Thoracic aorta (tissue), 2 donors: ENCODE measurements around the gene RBBP5. TPM values are rescaled to one million over a fixed set of nuclear protein-coding genes. Genes with fewer than 3 reads are reported as not detected.

Source experiments
- ATAC-seq: fragments of 150-250 bp; one replicate; pipeline ENCODE4 v1.8.0; 2017; ENCODE audit warnings: low read depth; ENCODE audit not compliant: insufficient number of reproducible peaks, low FRiP score
- DNase-seq: peaks from one replicate; pipeline ENCODE4 v3.0.0-alpha.2; 2020; ENCODE audit warnings: low spot score
- H3K27ac ChIP-seq, 2 donors: fragments of 200-600 bp; sonication (generic); 1 replicate in 1 of 2; 2 replicates in 1 of 2; pipeline ENCODE4 v1.5.1; 2016; ENCODE audit warnings: mild to moderate bottlenecking in 2 of 2, moderate library complexity in 2 of 2
- H3K27me3 ChIP-seq: fragments of 200-600 bp; sonication (generic); replicated peaks from 2 replicates; pipeline ENCODE4 v1.6.0; 2016; ENCODE audit warnings: mild to moderate bottlenecking; ENCODE audit not compliant: insufficient read depth
- H3K36me3 ChIP-seq: fragments of 200-600 bp; sonication (generic); one replicate; pipeline ENCODE4 v1.5.1; 2016
- H3K4me1 ChIP-seq, 2 donors: fragments of 200-600 bp; sonication (generic); 1 replicate in 1 of 2; 2 replicates in 1 of 2; pipeline versions ENCODE4 v1.5.1 to v1.6.0; 2016; ENCODE audit warnings: low read depth in 2 of 2, mild to moderate bottlenecking in 1 of 2; ENCODE audit not compliant: control insufficient read depth in 1 of 2
- H3K4me3 ChIP-seq: fragments of 200-600 bp; sonication (generic); 2 replicates; pipeline ENCODE4 v1.5.1; 2016; ENCODE audit warnings: mild to moderate bottlenecking
- H3K9me3 ChIP-seq: fragments of 200-600 bp; sonication (generic); 2 replicates; pipeline ENCODE4 v1.5.1; 2016
- CTCF ChIP-seq: fragments of 200-600 bp; sonication (generic); IDR thresholded peaks from one replicate; pipeline ENCODE4 v1.5.1; 2019; ENCODE audit warnings: antibody characterized with exemption
- total RNA-seq, 2 donors: library from RNA; depleted of rRNA; stranded (reverse); fragments of >200 nt; gene quantifications; one replicate each; pipeline versions ENCODE4 v1.1.0 to v1.2.3, GENCODE V29; 2016

The RBBP5 gene
- total RNA-seq, 2 donors from 2014 or later: 9.2 to 13.5 TPM

GRCh38 chr1:205088341-205088740 lies 33.4 kb downstream of the RBBP5 start:
- H3K27me3 ChIP-seq: no peaks in the 10 kb centered on the region
- no peaks in the 10 kb centered on the region for H3K4me1 ChIP-seq
- H3K36me3 ChIP-seq: peaks cover 58% of the 10 kb centered on the region
- no peak for TF ChIP-seq CTCF
- no peaks in the 10 kb centered on the region for H3K9me3 ChIP-seq
- H3K27ac ChIP-seq: no peak overlapping the region
- ATAC-seq (no peak), DNase-seq (no peak)
- H3K4me3 ChIP-seq: no peak overlapping the region

- H3K36me3 ChIP-seq: peaks cover 38% of the 10 kb centered on the region
- H3K27me3 ChIP-seq: no peaks in the 10 kb centered on the region
- DNase-seq: no peak
Measured at GRCh38 chr1:205084360-205084759, 37.4 kb downstream of the RBBP5 start, which contains the start of gene TMEM81. TMEM81 (minus strand) TSS chr1:205084460; CDS start chr1:205084320, 140 bp downstream.

GRCh38 chr1:205082431-205082830 lies 39.3 kb downstream of the RBBP5 start:
- H3K4me3 ChIP-seq: no peak overlapping the region

More at GRCh38 chr1:205084360-205084759, 37.4 kb downstream of the RBBP5 start, which contains the start of gene TMEM81:
- no peak for ATAC-seq
- TF ChIP-seq CTCF: no peak
- H3K4me1 ChIP-seq: no peaks in the 10 kb centered on the region
- H3K27ac ChIP-seq: no peak within 1 kb of the TSS
- no peaks in the 10 kb centered on the region for H3K9me3 ChIP-seq
- H3K4me3 ChIP-seq: no peak within 1 kb of the TSS

GRCh38 chr1:205077934-205078311 lies 43.9 kb downstream of the RBBP5 start:
- Histone ChIP-seq H3K27ac (no peak overlapping the region), H3K4me1 (no peaks in the 10 kb centered on the region), H3K27me3 (no peaks in the 10 kb centered on the region), H3K9me3 (no peaks in the 10 kb centered on the region), H3K36me3 (no peaks in the 10 kb centered on the region), H3K4me3 (no peak overlapping the region)
- no peak for TF ChIP-seq CTCF
- ATAC-seq: no peak
- DNase-seq: no peak

More at GRCh38 chr1:205082431-205082830, 39.3 kb downstream of the RBBP5 start:
- no peak for ATAC-seq
- DNase-seq: no peak
- Histone ChIP-seq H3K27ac (no peak overlapping the region), H3K4me1 (no peaks in the 10 kb centered on the region), H3K27me3 (no peaks in the 10 kb centered on the region), H3K9me3 (no peaks in the 10 kb centered on the region), H3K36me3 (peaks cover 24% of the 10 kb centered on the region)
- no peak for TF ChIP-seq CTCF

- Histone ChIP-seq H3K4me3 (no peak overlapping the region), H3K9me3 (no peaks in the 10 kb centered on the region), H3K36me3 (no peaks in the 10 kb centered on the region), H3K27me3 (no peaks in the 10 kb centered on the region), H3K4me1 (no peaks in the 10 kb centered on the region), H3K27ac (no peak overlapping the region)
- TF ChIP-seq CTCF: no peak
- DNase-seq (no peak), ATAC-seq (no peak)
Measured at GRCh38 chr1:205077158-205077933, 44.4 kb downstream of the RBBP5 start.
